B cell (primary cell): ENCODE measurements around the gene PSRC1. TPM values are rescaled to one million over a fixed set of nuclear protein-coding genes. Genes with fewer than 3 reads are reported as not detected.

Source experiments
- ATAC-seq: fragments of 200-7000 bp; cut with Tn5 transposase; one replicate; pipeline ENCODE4 v1.10.0; 2021; ENCODE audit warnings: low read depth, mild to moderate bottlenecking, moderate number of reproducible peaks, moderate library complexity
- CTCF ChIA-PET: fragments of 350-600 bp; sonication (Branson Sonifier 250); formaldehyde crosslinking; loops from one replicate; lab custom pipeline; 2021; ENCODE audit warnings: antibody characterized with exemption, inconsistent platforms; lab: Charles Lee
- POLR2A ChIA-PET: fragments of 350-600 bp; sonication (Branson Sonifier 250); formaldehyde crosslinking; loops from one replicate; lab custom pipeline; 2021; ENCODE audit warnings: antibody characterized with exemption; lab: Charles Lee
- DNase-seq: peaks from one replicate; pipeline ENCODE4 v3.0.0; 2013
- H2AFZ ChIP-seq: 2 replicates; pipeline ENCODE4 v1.6.1; 2012; ENCODE audit warnings: mild to moderate bottlenecking, low read depth, low read length; ENCODE audit not compliant: insufficient read depth, poor library complexity, severe bottlenecking
- H3K27ac ChIP-seq, 2 donors: 1 replicate in 1 of 2; 2 replicates in 1 of 2; pipeline ENCODE4 v1.5.1; 2012 to 2013; ENCODE audit warnings: low read length in 2 of 2, mild to moderate bottlenecking in 2 of 2, moderate library complexity in 1 of 2
- H3K27me3 ChIP-seq, 4 experiments: fragments of 200-600 bp in 1 of 4; sonication (generic) in 1 of 4; replicated peaks in 1 of 4; 1 replicate in 2 of 4; 2 replicates in 2 of 4; pipeline versions ENCODE4 v1.6.1 to v1.7.0; 2013 to 2016; ENCODE audit warnings: low read length in 3 of 4, mild to moderate bottlenecking in 2 of 4, mixed read lengths in 1 of 4, moderate library complexity in 1 of 4; ENCODE audit not compliant: insufficient read depth in 4 of 4, control insufficient read depth in 3 of 4; ENCODE audit errors: control extremely low read depth in 1 of 4
- H3K36me3 ChIP-seq, 2 experiments: replicated peaks in 1 of 2; 1 replicate in 1 of 2; 2 replicates in 1 of 2; pipeline versions ENCODE4 v1.6.1 to v1.7.1; 2013; ENCODE audit warnings: low read length in 1 of 2; ENCODE audit not compliant: insufficient read depth in 2 of 2, control insufficient read depth in 1 of 2; ENCODE audit errors: control extremely low read depth in 1 of 2, extremely low read depth in 1 of 2
- H3K4me1 ChIP-seq, 2 donors: fragments of 200-600 bp in 1 of 2; sonication (generic) in 1 of 2; 1 replicate in 1 of 2; 2 replicates in 1 of 2; pipeline versions ENCODE4 v1.5.1 to v1.6.1; 2013 to 2017; ENCODE audit warnings: low read length in 2 of 2; ENCODE audit not compliant: control insufficient read depth in 2 of 2, insufficient read depth in 2 of 2
- H3K4me2 ChIP-seq: replicated peaks from 2 replicates; pipeline ENCODE3; 2012; ENCODE audit warnings: mild to moderate bottlenecking, low read depth, low read length; ENCODE audit not compliant: poor library complexity, severe bottlenecking
- H3K4me3 ChIP-seq, 5 experiments: fragments of 200-600 bp in 1 of 5; sonication (generic) in 1 of 5; 1 replicate in 3 of 5; 2 replicates in 2 of 5; pipeline versions ENCODE4 v1.5.1 to v1.7.0; 2011 to 2016; ENCODE audit warnings: low read length in 4 of 5, mild to moderate bottlenecking in 4 of 5, low read depth in 2 of 5, control low read depth in 1 of 5, moderate library complexity in 1 of 5; ENCODE audit not compliant: insufficient read depth in 1 of 5; ENCODE audit errors: control extremely low read depth in 1 of 5, extremely low read depth in 1 of 5
- H3K79me2 ChIP-seq: fragments of 200-600 bp; sonication (generic); one replicate; pipeline ENCODE4 v1.6.0; 2016; ENCODE audit warnings: low read length; ENCODE audit not compliant: control insufficient read depth, insufficient read depth
- H3K9ac ChIP-seq: fragments of 200-600 bp; sonication (generic); 2 replicates; pipeline ENCODE4 v1.6.1; 2017; ENCODE audit warnings: mild to moderate bottlenecking, low read length, moderate library complexity
- H3K9me3 ChIP-seq, 3 donors: one replicate each; pipeline versions ENCODE4 v1.6.1 to v1.7.1; 2013; ENCODE audit warnings: low read length in 2 of 3; ENCODE audit not compliant: control insufficient read depth in 2 of 3, insufficient read depth in 1 of 3; ENCODE audit errors: control extremely low read depth in 1 of 3
- H4K20me1 ChIP-seq: 2 replicates; pipeline ENCODE4 v1.6.0; 2012; ENCODE audit warnings: mild to moderate bottlenecking, low read length; ENCODE audit not compliant: insufficient read depth, control insufficient read depth, poor library complexity, severe bottlenecking
- H3K27ac Mint-ChIP-seq: one replicate; pipeline ENCODE4 v1.8.0; 2021; ENCODE audit warnings: mixed read lengths
- H3K27me3 Mint-ChIP-seq: one replicate; pipeline ENCODE4 v1.8.0; 2021; ENCODE audit warnings: mixed read lengths
- H3K4me1 Mint-ChIP-seq: one replicate; pipeline ENCODE4 v1.8.0; 2021; ENCODE audit warnings: mixed read lengths
- H3K4me3 Mint-ChIP-seq: one replicate; pipeline ENCODE4 v1.8.0; 2021; ENCODE audit warnings: mixed read lengths
- H3K9me3 Mint-ChIP-seq: one replicate; pipeline ENCODE4 v1.8.0; 2022; ENCODE audit warnings: mixed read lengths; ENCODE audit not compliant: insufficient read depth
- CTCF ChIP-seq: fragments of 200-600 bp; IDR thresholded peaks from one replicate; pipeline ENCODE4 v1.8.0; 2022; ENCODE audit warnings: antibody characterized with exemption, mild to moderate bottlenecking
- EZH2 ChIP-seq: IDR thresholded peaks from 2 replicates; pipeline ENCODE4 v1.6.1; 2012; ENCODE audit warnings: borderline replicate concordance, low read depth, mild to moderate bottlenecking, moderate library complexity, low read length; ENCODE audit not compliant: insufficient read depth, poor library complexity, severe bottlenecking
- WGBS: methylation state at CpG from one replicate; pipeline ENCODE4 v1.1.5; 2013; ENCODE audit warnings: missing lambda C conversion rate; ENCODE audit not compliant: insufficient coverage; 5-methylcytosine and 5-hydroxymethylcytosine counted together
- intact Hi-C: fragments of 100-400 bp; cut with micrococcal nuclease; formaldehyde crosslinking; loops from one replicate; pipeline ENCODE4 v1.10.0; 2022
- polyA plus RNA-seq: library from polyadenylated mRNA; depleted of rRNA; stranded (reverse); fragments of >200 nt; gene quantifications from 2 replicates; pipeline ENCODE4 v1.2.3, GENCODE V29; 2012
- total RNA-seq, 2 donors: library from RNA; stranded (reverse); fragments of 120-200 nt in 1 of 2; gene quantifications; 1 replicate in 1 of 2; 2 replicates in 1 of 2; pipeline versions ENCODE4 v1.2.3 to v1.2.4, GENCODE V29; 2013 to 2022

The PSRC1 gene
- total and polyA plus RNA-seq, 2 donors (not counting 1 experiment from before 2014, with no cell fraction given) = 0.25 TPM; not detected in 1

- H3K27me3 Mint-ChIP-seq = peaks cover 3% of the 10 kb centered on the region
- CTCF ChIA-PET = interaction anchor here (0.9 to 8.8 kb wide), 12 partner anchors 9 to 702 kb away, joined by 3 to 387 read pairs (median 4); partner anchors contain the start of genes AHCYL1 and SORT1
Measured at GRCh38 chr1:109282497-109282951, 421 bp downstream of the PSRC1 start.

More at GRCh38 chr1:109282497-109282951, 421 bp downstream of the PSRC1 start:
- no peaks in the 10 kb centered on the region for H3K9me3 Mint-ChIP-seq
- Histone ChIP-seq H3K4me3 (peak overlapping the region; percentile 68 to 93 (median 80)), H3K9me3 (no peaks in the 10 kb centered on the region), H3K4me1 (peaks cover 12 to 19% of the 10 kb centered on the region in 2 donors), H3K4me2 (peak overlapping the region; percentile 92), H3K36me3 (no peaks in the 10 kb centered on the region), H4K20me1 (no peaks in the 10 kb centered on the region), H3K79me2 (no peaks in the 10 kb centered on the region), H3K27ac (no peak overlapping the region), H3K27me3 (no peaks in the 10 kb centered on the region), H2AFZ (peak overlapping the region; percentile 88), H3K9ac (peak overlapping the region; percentile 88)
- DNase-seq (no peak), ATAC-seq (no peak)
- WGBS = 17% methylated on average over 9 of the region's 10 CpGs
- TF ChIP-seq CTCF (no peak), EZH2 (no peak)
- H3K27ac Mint-ChIP-seq = peak overlapping the region; percentile 88
- peaks cover 16% of the 10 kb centered on the region for H3K4me1 Mint-ChIP-seq
- peak overlapping the region; percentile 97 for H3K4me3 Mint-ChIP-seq
- intact Hi-C loops = no loop called here
- POLR2A ChIA-PET = no interaction called here
